GM12801 (cell line): ENCODE data around the gene OR2F2.

Experiments used
- CTCF ChIP-seq: IDR thresholded peaks from one replicate; pipeline ENCODE4 v1.5.1; 2011; ENCODE audit warnings: control low read depth; ENCODE audit not compliant: insufficient read length; ENCODE audit errors: extremely low read depth

OR2F2 gene

GRCh38 chr7:143967398-143967797 is 32.4 kb downstream of the OR2F2 start:
- TF ChIP-seq CTCF = no peak

- TF ChIP-seq CTCF = no peak
Observed at GRCh38 chr7:143973870-143974416, 38.9 kb downstream of the OR2F2 start.

- TF ChIP-seq CTCF = no peak
Observed at GRCh38 chr7:143974459-143974858, 39.4 kb downstream of the OR2F2 start.

- no peak for TF ChIP-seq CTCF
Observed at GRCh38 chr7:143975617-143976016, 40.6 kb downstream of the OR2F2 start.

GRCh38 chr7:143978585-143978984 is 43.6 kb downstream of the OR2F2 start:
- TF ChIP-seq CTCF = no peak

- TF ChIP-seq CTCF = no peak
Observed at GRCh38 chr7:143979359-143979758, 44.3 kb downstream of the OR2F2 start.

GRCh38 chr7:143979998-143980397 is 45.0 kb downstream of the OR2F2 start:
- no peak for TF ChIP-seq CTCF
